ENCODE measurements around the gene AUTS2.
"Not testable (repeated sequence)": the region's sequence is repeated elsewhere in the genome, so short reads cannot be mapped to it uniquely, and the experiment has no call there.

AUTS2 gene

GRCh38 chr7:70789481-70790214 lies 1191.4 kb downstream of the AUTS2 start:
- no peak for DNase-seq

- DNase-seq: no peak
These were observed 1192.2 kb downstream of the AUTS2 start for GRCh38 chr7:70790215-70791073.

- no peak for DNase-seq
These were observed 1193.1 kb downstream of the AUTS2 start for GRCh38 chr7:70791341-70791740.

GRCh38 chr7:70793060-70793459 lies 1194.8 kb downstream of the AUTS2 start:
- no peak for DNase-seq

- DNase-seq: no peak
These were observed 1195.5 kb downstream of the AUTS2 start for GRCh38 chr7:70793821-70794220.

- DNase-seq: no peak
These were observed 1196.7 kb downstream of the AUTS2 start for GRCh38 chr7:70794962-70795361.

GRCh38 chr7:70795948-70796347 lies 1197.7 kb downstream of the AUTS2 start:
- DNase-seq: no peak

GRCh38 chr7:70797109-70797514 lies 1198.8 kb downstream of the AUTS2 start:
- peak; percentile 10 for DNase-seq

GRCh38 chr7:70799841-70800405 lies 1201.6 kb downstream of the AUTS2 start:
- DNase-seq: no peak

GRCh38 chr7:70805360-70805759 lies 1207.1 kb downstream of the AUTS2 start:
- no peak for DNase-seq

GRCh38 chr7:70807650-70808049 lies 1209.4 kb downstream of the AUTS2 start:
- no peak for DNase-seq

GRCh38 chr7:70808876-70809275 lies 1210.6 kb downstream of the AUTS2 start:
- DNase-seq: no peak

GRCh38 chr7:70810558-70811139 lies 1212.4 kb downstream of the AUTS2 start:
- DNase-seq: no peak

GRCh38 chr7:70812511-70812910 lies 1214.2 kb downstream of the AUTS2 start:
- no peak for DNase-seq

- DNase-seq: not testable (repeated sequence)
These were observed 1224.2 kb downstream of the AUTS2 start for GRCh38 chr7:70822490-70822889.

GRCh38 chr7:70829221-70830059 lies 1231.2 kb downstream of the AUTS2 start:
- peak; percentile 65 for DNase-seq

GRCh38 chr7:70830060-70830395 lies 1231.8 kb downstream of the AUTS2 start:
- DNase-seq: no peak

- DNase-seq: no peak
These were observed 1232.2 kb downstream of the AUTS2 start for GRCh38 chr7:70830426-70830825.

GRCh38 chr7:70833726-70834125 lies 1235.5 kb downstream of the AUTS2 start:
- DNase-seq: no peak

- no peak for DNase-seq
These were observed 1236.1 kb downstream of the AUTS2 start for GRCh38 chr7:70834424-70834823.

GRCh38 chr7:70835658-70836057 lies 1237.4 kb downstream of the AUTS2 start:
- DNase-seq: no peak

- DNase-seq: no peak
These were observed 1238.0 kb downstream of the AUTS2 start for GRCh38 chr7:70836279-70836678.

- DNase-seq: no peak
These were observed 1238.7 kb downstream of the AUTS2 start for GRCh38 chr7:70836946-70837345.

Measured in hematopoietic multipotent progenitor cell treated with erythropoietin and hydrocortisone succinate and interleukin-3 and kit ligand, for 6 days (in vitro differentiated cells).